Cardiac muscle cell (in vitro differentiated cells and primary cell): Measurements from ENCODE around the gene ERP27. TPM values are rescaled to one million over a fixed set of nuclear protein-coding genes. Genes with fewer than 3 reads are reported as not detected.

ENCODE experiments used
- DNase-seq, 2 donors: peaks; one replicate each; pipeline versions ENCODE4 v3.0.0 to v3.0.0-alpha.2; 2010 to 2017; ENCODE audit warnings: low read depth in 1 of 2, low spot score in 1 of 2
- H3K27ac ChIP-seq: fragments of 200-600 bp; sonication (generic); 2 replicates; pipeline ENCODE4 v1.5.1; 2016
- H3K27me3 ChIP-seq: fragments of 200-600 bp; sonication (generic); 2 replicates; pipeline ENCODE4 v1.6.0; 2016; ENCODE audit warnings: control low read depth
- H3K36me3 ChIP-seq: fragments of 200-600 bp; sonication (generic); 2 replicates; pipeline ENCODE4 v1.5.1; 2016; ENCODE audit warnings: control low read depth
- H3K4me1 ChIP-seq: fragments of 200-600 bp; sonication (generic); 2 replicates; pipeline ENCODE4 v1.8.1; 2017; ENCODE audit warnings: low read depth, mild to moderate bottlenecking, mixed run types
- H3K4me3 ChIP-seq: fragments of 200-600 bp; sonication (generic); 2 replicates; pipeline ENCODE4 v1.5.1; 2016; ENCODE audit warnings: mild to moderate bottlenecking
- H3K9me3 ChIP-seq: fragments of 200-600 bp; sonication (generic); 2 replicates; pipeline ENCODE4 v1.5.1; 2017; ENCODE audit warnings: low read depth, mild to moderate bottlenecking, control low read depth
- polyA plus RNA-seq: library from polyadenylated mRNA; unstranded; fragments of >200 nt; fragmentation: Nextera tagmentation; extraction: Ambion mirVana; gene quantifications from 2 replicates; pipeline ENCODE4 v1.2.1, GENCODE V29; 2016
- total RNA-seq: library from RNA; depleted of rRNA; stranded (reverse); fragments of >200 nt; gene quantifications from 2 replicates; pipeline ENCODE4 v1.2.3, GENCODE V29; 2016
- TF ChIP-seq, protein P1 (sequence below): IDR thresholded peaks from 2 replicates; pipeline ENCODE4 v1.5.1; 2012; ENCODE audit warnings: low read depth, mild to moderate bottlenecking, low read length

ERP27 gene
- total and polyA plus RNA-seq, 2 experiments from 2014 or later, result not detected

DNA sequence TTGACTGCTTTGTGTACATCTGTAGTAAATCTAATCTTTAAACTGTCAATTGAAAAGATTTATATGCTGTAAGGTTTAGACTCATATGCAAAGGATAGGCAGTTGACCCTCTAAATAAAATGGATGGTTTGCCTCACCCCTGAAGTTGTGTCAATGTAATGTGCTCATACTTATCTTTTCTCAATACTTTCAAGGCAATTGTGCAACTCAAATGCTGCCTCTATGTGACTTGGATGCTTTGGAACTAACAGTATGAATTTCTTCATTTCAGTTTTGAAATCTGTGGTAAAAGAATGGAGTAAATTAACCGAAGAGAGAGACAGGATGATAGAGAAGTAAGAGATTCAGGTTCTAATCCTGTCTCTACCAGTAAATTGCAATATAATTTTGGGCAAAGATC, 44.2 kb upstream of the ERP27 start:
- peak in 1 of 2 donors; percentile 69 for DNase-seq
- H3K4me1 ChIP-seq, result no peaks in the 10 kb centered on the region
- H3K9me3 ChIP-seq, result no peaks in the 10 kb centered on the region
- no peak overlapping the region for H3K27ac ChIP-seq
- H3K27me3 ChIP-seq, result no peaks in the 10 kb centered on the region
- H3K36me3 ChIP-seq, result no peaks in the 10 kb centered on the region
- H3K4me3 ChIP-seq, result no peak overlapping the region
- TF ChIP-seq, protein P1, sequence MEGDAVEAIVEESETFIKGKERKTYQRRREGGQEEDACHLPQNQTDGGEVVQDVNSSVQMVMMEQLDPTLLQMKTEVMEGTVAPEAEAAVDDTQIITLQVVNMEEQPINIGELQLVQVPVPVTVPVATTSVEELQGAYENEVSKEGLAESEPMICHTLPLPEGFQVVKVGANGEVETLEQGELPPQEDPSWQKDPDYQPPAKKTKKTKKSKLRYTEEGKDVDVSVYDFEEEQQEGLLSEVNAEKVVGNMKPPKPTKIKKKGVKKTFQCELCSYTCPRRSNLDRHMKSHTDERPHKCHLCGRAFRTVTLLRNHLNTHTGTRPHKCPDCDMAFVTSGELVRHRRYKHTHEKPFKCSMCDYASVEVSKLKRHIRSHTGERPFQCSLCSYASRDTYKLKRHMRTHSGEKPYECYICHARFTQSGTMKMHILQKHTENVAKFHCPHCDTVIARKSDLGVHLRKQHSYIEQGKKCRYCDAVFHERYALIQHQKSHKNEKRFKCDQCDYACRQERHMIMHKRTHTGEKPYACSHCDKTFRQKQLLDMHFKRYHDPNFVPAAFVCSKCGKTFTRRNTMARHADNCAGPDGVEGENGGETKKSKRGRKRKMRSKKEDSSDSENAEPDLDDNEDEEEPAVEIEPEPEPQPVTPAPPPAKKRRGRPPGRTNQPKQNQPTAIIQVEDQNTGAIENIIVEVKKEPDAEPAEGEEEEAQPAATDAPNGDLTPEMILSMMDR, result no peak

DNA sequence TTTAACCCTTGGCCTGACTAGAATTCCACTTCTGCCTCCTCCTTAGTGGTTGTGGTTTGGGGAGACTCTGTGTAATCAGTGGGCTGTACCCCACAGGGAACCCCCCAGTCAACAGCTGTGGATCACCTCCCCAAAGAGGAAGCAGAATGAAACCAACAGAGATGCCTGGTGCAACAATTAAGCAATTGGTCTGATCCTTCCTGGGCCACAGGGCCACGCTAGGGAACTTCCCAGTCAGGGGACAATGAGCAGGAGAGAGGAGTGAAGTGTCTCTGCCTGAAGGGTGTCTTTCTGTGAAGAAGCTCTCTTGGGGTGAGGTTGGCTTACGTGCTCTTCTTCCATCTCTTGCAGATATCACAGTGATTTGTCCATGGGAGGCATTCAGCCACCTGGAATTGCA, 42.7 kb upstream of the ERP27 start:
- DNase-seq, result no peak

DNA sequence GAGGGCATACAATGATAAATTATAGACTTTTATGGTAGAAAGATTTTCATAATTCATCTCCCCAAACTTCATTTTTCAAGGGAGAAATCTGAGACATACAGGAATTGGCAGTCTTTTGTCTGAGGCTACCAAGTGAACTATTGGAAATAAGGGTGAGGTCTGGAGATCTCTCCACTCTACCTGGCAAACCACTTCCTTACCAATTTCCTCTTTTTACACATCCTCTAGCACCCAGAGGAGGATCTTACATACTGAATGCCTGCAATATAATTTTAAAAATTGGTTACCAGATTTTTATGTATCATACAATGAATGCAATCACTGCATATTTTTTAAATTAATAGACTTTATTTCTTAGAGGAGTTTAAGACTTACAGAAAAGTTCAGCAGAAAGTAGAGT, 41.1 kb upstream of the ERP27 start:
- H3K9me3 ChIP-seq, result no peaks in the 10 kb centered on the region
- H3K4me3 ChIP-seq, result no peak overlapping the region
- no peaks in the 10 kb centered on the region for H3K4me1 ChIP-seq
- no peak for DNase-seq
- TF ChIP-seq, protein P1, result no peak
- no peak overlapping the region for H3K27ac ChIP-seq
- H3K36me3 ChIP-seq, result no peaks in the 10 kb centered on the region
- H3K27me3 ChIP-seq, result no peaks in the 10 kb centered on the region

More for the DNA sequence above, 42.7 kb upstream of the ERP27 start:
- no peaks in the 10 kb centered on the region for H3K4me1 ChIP-seq
- H3K9me3 ChIP-seq, result no peaks in the 10 kb centered on the region
- H3K4me3 ChIP-seq, result no peak overlapping the region
- H3K36me3 ChIP-seq, result no peaks in the 10 kb centered on the region
- no peak overlapping the region for H3K27ac ChIP-seq
- TF ChIP-seq, protein P1, result no peak
- H3K27me3 ChIP-seq, result no peaks in the 10 kb centered on the region

DNA sequence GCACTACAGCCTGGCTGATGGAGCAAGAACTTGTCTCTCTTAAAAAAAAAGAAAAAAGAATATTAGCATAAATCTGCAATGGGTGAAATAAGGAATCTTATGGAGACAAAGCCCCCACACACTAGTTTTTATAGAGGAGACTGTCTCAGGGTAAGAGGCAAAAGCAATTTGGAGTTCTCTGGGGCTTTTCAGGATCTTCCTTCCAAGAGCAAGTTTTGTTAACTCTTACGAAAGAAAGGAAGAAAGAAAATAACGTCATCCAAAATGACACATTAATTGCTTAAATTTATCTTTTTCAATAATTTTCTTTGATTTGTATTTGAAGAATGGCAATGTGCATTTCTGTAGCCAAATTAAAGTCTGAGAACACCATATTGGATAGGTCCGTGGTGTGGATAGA, 38.3 kb upstream of the ERP27 start:
- no peak for DNase-seq

DNA sequence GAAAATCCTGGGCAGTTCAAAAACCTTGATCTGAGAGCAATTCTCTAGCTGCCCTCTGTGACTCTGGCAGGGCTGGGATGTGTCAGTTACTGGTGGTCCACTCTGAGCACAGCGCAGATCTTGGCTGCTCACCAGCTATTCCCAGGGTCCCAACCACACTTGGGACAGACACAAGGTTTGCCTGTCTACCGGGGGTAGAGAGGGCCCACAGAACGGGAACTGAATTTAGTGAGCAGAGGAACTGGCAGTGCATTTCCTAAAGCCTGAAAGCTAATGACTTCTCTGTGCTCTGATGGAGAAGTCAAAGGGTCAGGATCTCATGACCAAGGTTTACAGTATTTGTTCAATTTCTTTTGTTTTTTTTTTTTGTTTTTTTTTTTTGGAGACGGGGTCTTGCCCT, 37.1 kb upstream of the ERP27 start:
- no peak overlapping the region for H3K27ac ChIP-seq
- no peaks in the 10 kb centered on the region for H3K4me1 ChIP-seq
- DNase-seq, result no peak
- no peaks in the 10 kb centered on the region for H3K36me3 ChIP-seq
- no peak overlapping the region for H3K4me3 ChIP-seq
- H3K27me3 ChIP-seq, result no peaks in the 10 kb centered on the region
- TF ChIP-seq, protein P1, result no peak
- no peaks in the 10 kb centered on the region for H3K9me3 ChIP-seq

More for the DNA sequence above, 38.3 kb upstream of the ERP27 start:
- no peak overlapping the region for H3K27ac ChIP-seq
- TF ChIP-seq, protein P1, result no peak
- H3K4me1 ChIP-seq, result no peaks in the 10 kb centered on the region
- H3K36me3 ChIP-seq, result no peaks in the 10 kb centered on the region
- H3K27me3 ChIP-seq, result no peaks in the 10 kb centered on the region
- no peaks in the 10 kb centered on the region for H3K9me3 ChIP-seq
- no peak overlapping the region for H3K4me3 ChIP-seq

DNA sequence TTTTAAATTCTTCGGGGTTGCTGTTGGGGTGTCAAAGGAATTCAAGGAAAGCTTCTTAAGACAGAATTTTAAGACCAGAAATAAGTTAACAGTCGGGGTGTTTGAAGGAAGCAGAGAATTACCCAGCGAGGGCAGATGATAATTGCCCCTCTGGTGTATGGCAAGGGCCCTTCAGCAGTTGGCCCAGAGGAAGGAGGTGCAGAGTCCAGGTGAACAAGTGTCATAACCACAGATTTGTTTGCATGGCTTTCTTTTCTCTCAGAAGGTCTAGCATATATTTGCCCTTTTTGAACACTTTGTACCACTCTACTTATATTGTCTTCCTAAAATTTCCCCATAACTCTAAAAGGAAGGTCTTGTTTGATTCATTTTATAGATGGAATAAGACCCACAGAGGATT, 36.3 kb upstream of the ERP27 start:
- Histone ChIP-seq H3K4me3 (no peak overlapping the region), H3K27me3 (no peaks in the 10 kb centered on the region), H3K36me3 (no peaks in the 10 kb centered on the region), H3K27ac (no peak overlapping the region), H3K4me1 (no peaks in the 10 kb centered on the region), H3K9me3 (no peaks in the 10 kb centered on the region)
- TF ChIP-seq, protein P1, result no peak
- DNase-seq, result no peak
